ENCODE data around the gene EEA1.

DNA sequence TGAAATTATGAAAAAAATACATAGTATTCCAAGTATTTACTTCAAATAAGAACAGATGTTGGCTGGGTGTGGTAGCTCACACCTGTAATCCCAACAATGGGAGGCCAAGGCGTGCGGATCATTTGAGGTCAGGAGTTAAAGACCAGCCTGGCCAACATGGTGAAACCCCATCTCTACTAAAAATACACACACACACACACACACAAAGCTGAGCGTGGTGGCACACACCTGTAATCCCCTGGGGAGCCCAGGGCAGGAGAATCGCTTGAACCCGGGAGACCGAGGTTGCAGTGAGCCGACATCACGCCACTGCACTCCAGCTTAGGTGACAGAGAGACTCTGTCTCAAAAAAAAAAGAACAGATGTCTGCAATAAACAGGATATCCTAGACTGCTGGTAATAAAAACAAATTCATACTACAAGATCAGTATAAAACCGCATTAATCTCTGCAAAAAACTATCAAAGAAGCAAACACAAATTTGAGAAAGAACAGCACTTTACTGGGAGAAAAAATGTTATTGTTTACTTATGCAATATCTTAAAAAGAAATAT lies 23.8 kb downstream of the EEA1 start:
- TF ChIP-seq, protein P1, sequence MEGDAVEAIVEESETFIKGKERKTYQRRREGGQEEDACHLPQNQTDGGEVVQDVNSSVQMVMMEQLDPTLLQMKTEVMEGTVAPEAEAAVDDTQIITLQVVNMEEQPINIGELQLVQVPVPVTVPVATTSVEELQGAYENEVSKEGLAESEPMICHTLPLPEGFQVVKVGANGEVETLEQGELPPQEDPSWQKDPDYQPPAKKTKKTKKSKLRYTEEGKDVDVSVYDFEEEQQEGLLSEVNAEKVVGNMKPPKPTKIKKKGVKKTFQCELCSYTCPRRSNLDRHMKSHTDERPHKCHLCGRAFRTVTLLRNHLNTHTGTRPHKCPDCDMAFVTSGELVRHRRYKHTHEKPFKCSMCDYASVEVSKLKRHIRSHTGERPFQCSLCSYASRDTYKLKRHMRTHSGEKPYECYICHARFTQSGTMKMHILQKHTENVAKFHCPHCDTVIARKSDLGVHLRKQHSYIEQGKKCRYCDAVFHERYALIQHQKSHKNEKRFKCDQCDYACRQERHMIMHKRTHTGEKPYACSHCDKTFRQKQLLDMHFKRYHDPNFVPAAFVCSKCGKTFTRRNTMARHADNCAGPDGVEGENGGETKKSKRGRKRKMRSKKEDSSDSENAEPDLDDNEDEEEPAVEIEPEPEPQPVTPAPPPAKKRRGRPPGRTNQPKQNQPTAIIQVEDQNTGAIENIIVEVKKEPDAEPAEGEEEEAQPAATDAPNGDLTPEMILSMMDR (IDR thresholded peaks at IDR 0.05): no peak
- no peak for TF ChIP-seq POLR2A (IDR thresholded peaks at IDR 0.05)

All from right lobe of liver (tissue), 4 donors.